Cardiac fibroblast (primary cell): ENCODE measurements around the gene NFYA.

ENCODE experiments used
- DNase-seq, 2 donors: peaks; one replicate each; pipeline versions ENCODE4 v3.0.0 to v3.0.0-alpha.2; 2010; ENCODE audit warnings: low read depth in 2 of 2
- H3K4me3 ChIP-seq, 2 donors: replicated peaks in 1 of 2; 1 replicate in 1 of 2; 2 replicates in 1 of 2; pipeline ENCODE4 v1.5.1; 2011; ENCODE audit warnings: low read depth in 2 of 2, low read length in 2 of 2, mild to moderate bottlenecking in 2 of 2, moderate library complexity in 1 of 2
- TF ChIP-seq, protein P1 (sequence below): IDR thresholded peaks from one replicate; pipeline ENCODE4 v1.5.1; 2011; ENCODE audit warnings: low read depth, mild to moderate bottlenecking, low read length, inconsistent platforms

NFYA gene

DNA sequence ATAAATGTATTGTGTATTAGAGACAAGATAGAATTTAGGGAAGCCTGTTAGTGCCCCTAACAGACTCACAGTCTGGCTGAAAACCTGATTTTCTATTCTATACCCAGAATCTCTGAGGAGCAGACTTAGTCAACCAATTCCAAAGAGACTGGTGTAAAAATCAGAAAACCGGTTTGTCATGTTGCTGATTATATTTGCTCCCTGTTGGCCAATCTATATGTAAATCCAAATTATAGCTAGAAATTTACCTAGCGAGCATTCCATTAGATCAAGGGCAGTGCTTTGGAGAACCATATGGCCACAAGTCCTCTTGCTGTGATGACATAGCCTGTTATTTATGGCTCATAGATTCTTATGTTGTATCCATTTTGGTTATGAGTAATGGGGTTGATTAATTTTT lies 4.8 kb downstream of the NFYA start:
- no peak overlapping the region for H3K4me3 ChIP-seq
- TF ChIP-seq, protein P1, sequence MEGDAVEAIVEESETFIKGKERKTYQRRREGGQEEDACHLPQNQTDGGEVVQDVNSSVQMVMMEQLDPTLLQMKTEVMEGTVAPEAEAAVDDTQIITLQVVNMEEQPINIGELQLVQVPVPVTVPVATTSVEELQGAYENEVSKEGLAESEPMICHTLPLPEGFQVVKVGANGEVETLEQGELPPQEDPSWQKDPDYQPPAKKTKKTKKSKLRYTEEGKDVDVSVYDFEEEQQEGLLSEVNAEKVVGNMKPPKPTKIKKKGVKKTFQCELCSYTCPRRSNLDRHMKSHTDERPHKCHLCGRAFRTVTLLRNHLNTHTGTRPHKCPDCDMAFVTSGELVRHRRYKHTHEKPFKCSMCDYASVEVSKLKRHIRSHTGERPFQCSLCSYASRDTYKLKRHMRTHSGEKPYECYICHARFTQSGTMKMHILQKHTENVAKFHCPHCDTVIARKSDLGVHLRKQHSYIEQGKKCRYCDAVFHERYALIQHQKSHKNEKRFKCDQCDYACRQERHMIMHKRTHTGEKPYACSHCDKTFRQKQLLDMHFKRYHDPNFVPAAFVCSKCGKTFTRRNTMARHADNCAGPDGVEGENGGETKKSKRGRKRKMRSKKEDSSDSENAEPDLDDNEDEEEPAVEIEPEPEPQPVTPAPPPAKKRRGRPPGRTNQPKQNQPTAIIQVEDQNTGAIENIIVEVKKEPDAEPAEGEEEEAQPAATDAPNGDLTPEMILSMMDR = no peak
- DNase-seq = no peak

DNA sequence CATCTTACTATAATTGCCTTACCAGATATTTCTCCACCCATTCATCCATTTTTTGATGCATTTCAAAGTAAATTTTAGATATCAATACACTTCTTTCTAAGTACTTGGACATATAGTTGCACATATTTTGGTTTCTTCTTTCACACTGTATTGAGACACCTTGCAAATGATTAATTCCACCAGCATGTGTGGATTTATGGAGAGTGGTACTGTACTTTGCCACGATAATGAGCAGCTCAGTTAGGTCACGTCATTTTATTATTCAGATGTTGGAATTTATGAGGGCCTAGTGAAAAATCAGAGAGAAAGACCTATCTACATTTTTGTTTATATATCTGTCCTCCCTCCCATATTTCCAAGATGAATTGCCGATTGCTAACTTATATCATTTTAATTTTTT lies 5.3 kb downstream of the NFYA start:
- TF ChIP-seq, protein P1 = no peak

DNA sequence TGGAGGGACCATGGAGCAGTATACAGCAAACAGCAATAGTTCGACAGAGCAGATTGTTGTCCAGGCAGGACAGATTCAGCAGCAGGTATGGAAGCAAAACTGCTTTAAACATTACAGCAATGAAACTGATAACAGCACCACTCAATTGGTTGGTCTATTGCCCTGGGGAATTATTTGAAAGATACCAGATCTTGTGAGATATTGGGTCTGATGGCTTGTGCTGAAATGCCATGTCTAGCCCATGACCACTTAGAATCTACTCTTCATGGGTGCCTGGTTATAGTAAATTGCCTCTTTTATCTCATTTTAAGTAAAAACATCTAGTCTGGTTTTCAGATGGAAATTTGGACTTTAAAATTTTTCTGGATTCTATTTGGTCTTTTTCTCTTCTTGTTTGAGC lies 6.3 kb downstream of the NFYA start:
- H3K4me3 ChIP-seq = no peak overlapping the region
- DNase-seq = no peak
- TF ChIP-seq, protein P1 = no peak

More for the DNA sequence above, 5.3 kb downstream of the NFYA start:
- DNase-seq = no peak
- no peak overlapping the region for H3K4me3 ChIP-seq

DNA sequence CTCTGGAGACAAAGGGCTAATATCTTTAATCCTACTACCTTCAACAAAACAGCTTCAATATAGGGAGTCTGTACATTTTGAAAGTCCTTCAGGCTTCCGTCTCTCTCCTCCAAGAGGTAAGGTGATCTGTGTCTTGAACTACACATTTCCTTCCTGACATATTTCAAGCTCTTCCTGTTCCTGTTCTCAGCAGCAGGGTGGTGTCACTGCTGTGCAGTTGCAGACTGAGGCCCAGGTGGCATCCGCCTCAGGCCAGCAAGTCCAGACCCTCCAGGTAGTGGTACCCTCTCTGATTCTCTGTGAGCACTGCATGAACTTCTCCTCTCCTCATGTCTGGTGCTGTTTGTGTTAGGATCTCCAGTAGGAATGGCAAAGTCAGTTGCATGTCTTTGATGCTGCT lies 7.8 kb downstream of the NFYA start:
- no peak for DNase-seq
- no peak overlapping the region for H3K4me3 ChIP-seq
- TF ChIP-seq, protein P1 = no peak

DNA sequence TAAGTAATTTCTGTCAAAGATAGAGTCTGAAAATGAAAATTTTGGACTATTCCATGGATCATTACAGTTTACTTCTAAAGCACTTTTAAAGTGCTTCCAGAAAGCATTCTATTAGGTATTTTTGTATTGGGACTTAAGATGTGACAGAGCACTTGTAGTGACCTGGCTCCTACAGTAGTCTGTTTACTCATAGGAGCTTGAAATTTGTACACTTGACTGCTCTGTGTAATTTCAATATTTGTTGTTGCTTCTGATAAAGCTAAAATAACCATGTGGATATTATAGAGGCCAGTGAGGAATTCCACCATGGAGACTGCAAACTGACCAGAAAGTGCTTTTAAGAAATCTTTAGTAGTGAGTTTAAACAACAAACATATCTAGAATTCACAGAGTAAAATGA lies 10.3 kb downstream of the NFYA start:
- H3K4me3 ChIP-seq = no peak overlapping the region
- TF ChIP-seq, protein P1 = no peak

DNA sequence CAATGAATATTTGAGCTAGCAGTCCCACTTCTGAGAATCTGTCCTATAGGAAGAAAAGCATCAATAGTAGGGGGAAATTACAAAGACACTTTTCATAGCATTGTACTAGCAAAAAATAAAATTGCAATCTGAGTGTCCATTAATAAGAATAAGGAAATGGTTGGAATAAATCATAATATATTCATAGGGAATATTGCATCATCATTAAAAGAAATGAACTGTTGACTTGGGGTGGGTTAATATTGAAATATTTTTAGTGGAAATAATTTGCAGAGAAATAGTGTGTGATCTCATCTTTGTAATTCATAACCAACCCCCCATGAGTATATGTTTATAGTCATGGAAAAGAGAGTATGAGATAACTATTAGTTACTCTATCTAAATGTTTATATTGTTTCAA lies 12.4 kb downstream of the NFYA start:
- DNase-seq = no peak
- no peak overlapping the region for H3K4me3 ChIP-seq
- TF ChIP-seq, protein P1 = no peak

More for the DNA sequence above, 10.3 kb downstream of the NFYA start:
- DNase-seq = no peak

DNA sequence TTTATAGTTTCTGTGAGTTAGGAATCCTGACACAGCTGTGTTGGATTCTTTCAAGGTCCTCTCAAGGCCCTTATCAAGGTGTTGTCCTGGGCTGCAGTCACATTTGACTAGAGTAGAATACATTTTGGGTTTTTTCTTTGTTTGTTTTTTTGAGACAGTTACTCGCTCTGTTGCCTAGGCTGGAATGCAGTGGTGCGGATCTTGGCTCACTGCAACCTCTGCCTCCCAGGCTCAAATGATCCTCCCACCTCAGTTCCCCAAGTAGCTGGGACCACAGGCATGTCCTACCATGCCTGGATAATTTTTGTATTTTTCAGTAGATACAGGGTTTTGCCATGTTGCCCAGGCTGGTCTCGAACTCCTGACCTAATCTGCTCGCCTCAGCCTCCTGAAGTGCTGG lies 15.7 kb downstream of the NFYA start:
- DNase-seq = no peak
- no peak overlapping the region for H3K4me3 ChIP-seq
- TF ChIP-seq, protein P1 = no peak
